HG03442 (cell line): Measurements from ENCODE around the gene CYP24A1.

Source experiments
- ATAC-seq: cut with Tn5 transposase; IDR thresholded peaks from one replicate; pipeline ENCODE4 v1.9.1; 2021; ENCODE audit warnings: mild to moderate bottlenecking, moderate library complexity; ENCODE audit not compliant: unreplicated experiment

The CYP24A1 gene

GRCh38 chr20:54115172-54115854 is 58.5 kb downstream of the CYP24A1 start:
- no peak for ATAC-seq

- no peak for ATAC-seq
Observed at GRCh38 chr20:54114109-54114508, 59.7 kb downstream of the CYP24A1 start.

- no peak for ATAC-seq
Observed at GRCh38 chr20:54113566-54113965, 60.2 kb downstream of the CYP24A1 start.

- no peak for ATAC-seq
Observed at GRCh38 chr20:54112221-54112884, 61.4 kb downstream of the CYP24A1 start.

- no peak for ATAC-seq
Observed at GRCh38 chr20:54111460-54111859, 62.3 kb downstream of the CYP24A1 start.

GRCh38 chr20:54110457-54110856 is 63.3 kb downstream of the CYP24A1 start:
- no peak for ATAC-seq

GRCh38 chr20:54110041-54110440 is 63.7 kb downstream of the CYP24A1 start:
- no peak for ATAC-seq

GRCh38 chr20:54108817-54109216 is 65.0 kb downstream of the CYP24A1 start:
- no peak for ATAC-seq

GRCh38 chr20:54108326-54108642 is 65.5 kb downstream of the CYP24A1 start:
- no peak for ATAC-seq

GRCh38 chr20:54107600-54108325 is 66.0 kb downstream of the CYP24A1 start:
- ATAC-seq, result no peak

- ATAC-seq, result no peak
Observed at GRCh38 chr20:54107181-54107580, 66.6 kb downstream of the CYP24A1 start.

- no peak for ATAC-seq
Observed at GRCh38 chr20:54106162-54106561, 67.6 kb downstream of the CYP24A1 start.

GRCh38 chr20:54105653-54106052 is 68.1 kb downstream of the CYP24A1 start:
- no peak for ATAC-seq

GRCh38 chr20:54104781-54105180 is 69.0 kb downstream of the CYP24A1 start:
- ATAC-seq, result no peak

- no peak for ATAC-seq
Observed at GRCh38 chr20:54103762-54104600, 69.8 kb downstream of the CYP24A1 start.
